Dedifferentiated amniotic fluid mesenchymal stem cell (primary cell): ENCODE data around the gene PRRG3.
"Not testable (repeated sequence)": the region's sequence is repeated elsewhere in the genome, so short reads cannot be mapped to it uniquely, and the experiment has no call there.

Experiments used
- DNase-seq: peaks from one replicate; pipeline ENCODE4 v3.0.0-alpha.2; 2016; ENCODE audit errors: extremely low spot score

Gene PRRG3

GRCh38 chrX:151694661-151695582 is at the start of gene PRRG3:
Gene PRRG3, plus strand, starts transcription at chrX:151695458. Its CDS starts 3,357 bp downstream, at chrX:151698815.
- DNase-seq: no peak

GRCh38 chrX:151675121-151675746 is 20.0 kb upstream of the PRRG3 start:
- DNase-seq: no peak

- no peak for DNase-seq
These were observed 19.1 kb upstream of the PRRG3 start for GRCh38 chrX:151676196-151676595.

- DNase-seq: no peak
These were observed 15.4 kb upstream of the PRRG3 start for GRCh38 chrX:151679798-151680402.

- no peak for DNase-seq
These were observed 14.5 kb upstream of the PRRG3 start for GRCh38 chrX:151680805-151681204.

GRCh38 chrX:151687635-151688034 is 7.6 kb upstream of the PRRG3 start:
- no peak for DNase-seq

GRCh38 chrX:151688695-151689094 is 6.6 kb upstream of the PRRG3 start:
- no peak for DNase-seq

- no peak for DNase-seq
These were observed 2.4 kb upstream of the PRRG3 start for GRCh38 chrX:151692825-151693224.

- DNase-seq: no peak
These were observed 1.1 kb upstream of the PRRG3 start for GRCh38 chrX:151694121-151694520.

- DNase-seq: no peak
These were observed 504 bp downstream of the PRRG3 start for GRCh38 chrX:151695583-151696340.

GRCh38 chrX:151697082-151697481 is 1.8 kb downstream of the PRRG3 start:
- DNase-seq: not testable (repeated sequence)

- peak; percentile 85 for DNase-seq
These were observed 2.3 kb downstream of the PRRG3 start for GRCh38 chrX:151697522-151697921.

- no peak for DNase-seq
These were observed 3.2 kb downstream of the PRRG3 start for GRCh38 chrX:151698485-151698884.

GRCh38 chrX:151699746-151700145 is 4.5 kb downstream of the PRRG3 start:
- no peak for DNase-seq

- DNase-seq: no peak
These were observed 5.3 kb downstream of the PRRG3 start for GRCh38 chrX:151700581-151700980.

- no peak for DNase-seq
These were observed 5.8 kb downstream of the PRRG3 start for GRCh38 chrX:151701071-151701470.

GRCh38 chrX:151701531-151701930 is 6.3 kb downstream of the PRRG3 start:
- no peak for DNase-seq

- DNase-seq: peak; percentile 40
These were observed 6.9 kb downstream of the PRRG3 start for GRCh38 chrX:151702026-151702714.

GRCh38 chrX:151702741-151703340 is 7.6 kb downstream of the PRRG3 start:
- DNase-seq: no peak

GRCh38 chrX:151703487-151703886 is 8.2 kb downstream of the PRRG3 start:
- DNase-seq: no peak
